BE2C (cell line): ENCODE data around the gene MAN1A2.
"Not testable (repeated sequence)": the region's sequence is repeated elsewhere in the genome, so short reads cannot be mapped to it uniquely, and the experiment has no call there.

ENCODE experiments used
- DNase-seq: peaks from one replicate; pipeline ENCODE4 v3.0.0-alpha.2; 2020
- H3K27me3 ChIP-seq: fragments of 250-450 bp; sonication (Bioruptor Pico); 2 replicates; pipeline ENCODE4 v1.5.1; 2020; ENCODE audit warnings: mild to moderate bottlenecking
- H3K36me3 ChIP-seq: fragments of 250-450 bp; sonication (Bioruptor Pico); 2 replicates; pipeline ENCODE4 v1.5.1; 2020; ENCODE audit warnings: mild to moderate bottlenecking
- H3K4me1 ChIP-seq: fragments of 250-450 bp; sonication (Bioruptor Pico); 2 replicates; pipeline ENCODE4 v1.5.1; 2020
- H3K4me3 ChIP-seq: 2 replicates; pipeline ENCODE4 v1.5.1; 2011; ENCODE audit warnings: low read depth, low read length
- H3K9me3 ChIP-seq: fragments of 250-450 bp; sonication (Bioruptor Pico); 2 replicates; pipeline ENCODE4 v1.5.1; 2020
- TF ChIP-seq, protein P1 (sequence below): IDR thresholded peaks from 2 replicates; pipeline ENCODE4 v1.5.1; 2012; ENCODE audit warnings: mild to moderate bottlenecking, low read depth, low read length

Gene MAN1A2

DNA sequence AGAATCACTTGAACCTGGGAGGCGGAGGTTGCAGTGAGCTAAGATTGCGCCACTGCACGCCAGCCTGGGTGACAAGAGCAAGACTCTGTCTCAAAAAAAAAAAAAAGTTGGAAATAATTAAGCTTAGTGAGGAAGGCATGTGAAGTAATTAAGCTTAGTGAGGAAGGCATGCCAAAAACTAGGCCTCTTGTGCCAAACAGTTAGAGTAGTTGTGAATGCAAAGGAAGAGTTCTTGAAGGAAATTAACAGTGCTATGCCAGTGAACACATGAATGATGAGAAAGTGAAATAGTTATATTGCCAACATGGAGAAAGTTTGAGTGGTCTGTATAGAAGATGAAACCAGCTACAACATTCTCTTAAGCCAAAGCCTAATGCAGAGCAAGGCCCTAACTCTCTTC, 85.0 kb downstream of the MAN1A2 start:
- TF ChIP-seq, protein P1, sequence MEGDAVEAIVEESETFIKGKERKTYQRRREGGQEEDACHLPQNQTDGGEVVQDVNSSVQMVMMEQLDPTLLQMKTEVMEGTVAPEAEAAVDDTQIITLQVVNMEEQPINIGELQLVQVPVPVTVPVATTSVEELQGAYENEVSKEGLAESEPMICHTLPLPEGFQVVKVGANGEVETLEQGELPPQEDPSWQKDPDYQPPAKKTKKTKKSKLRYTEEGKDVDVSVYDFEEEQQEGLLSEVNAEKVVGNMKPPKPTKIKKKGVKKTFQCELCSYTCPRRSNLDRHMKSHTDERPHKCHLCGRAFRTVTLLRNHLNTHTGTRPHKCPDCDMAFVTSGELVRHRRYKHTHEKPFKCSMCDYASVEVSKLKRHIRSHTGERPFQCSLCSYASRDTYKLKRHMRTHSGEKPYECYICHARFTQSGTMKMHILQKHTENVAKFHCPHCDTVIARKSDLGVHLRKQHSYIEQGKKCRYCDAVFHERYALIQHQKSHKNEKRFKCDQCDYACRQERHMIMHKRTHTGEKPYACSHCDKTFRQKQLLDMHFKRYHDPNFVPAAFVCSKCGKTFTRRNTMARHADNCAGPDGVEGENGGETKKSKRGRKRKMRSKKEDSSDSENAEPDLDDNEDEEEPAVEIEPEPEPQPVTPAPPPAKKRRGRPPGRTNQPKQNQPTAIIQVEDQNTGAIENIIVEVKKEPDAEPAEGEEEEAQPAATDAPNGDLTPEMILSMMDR, result no peak
- peaks cover 4% of the 10 kb centered on the region; the same call in 1 of the 2 replicates for H3K36me3 ChIP-seq
- H3K4me1 ChIP-seq, result no peaks in the 10 kb centered on the region
- no peak for DNase-seq
- no peak overlapping the region for H3K4me3 ChIP-seq
- H3K9me3 ChIP-seq, result no peaks in the 10 kb centered on the region
- no peaks in the 10 kb centered on the region for H3K27me3 ChIP-seq

DNA sequence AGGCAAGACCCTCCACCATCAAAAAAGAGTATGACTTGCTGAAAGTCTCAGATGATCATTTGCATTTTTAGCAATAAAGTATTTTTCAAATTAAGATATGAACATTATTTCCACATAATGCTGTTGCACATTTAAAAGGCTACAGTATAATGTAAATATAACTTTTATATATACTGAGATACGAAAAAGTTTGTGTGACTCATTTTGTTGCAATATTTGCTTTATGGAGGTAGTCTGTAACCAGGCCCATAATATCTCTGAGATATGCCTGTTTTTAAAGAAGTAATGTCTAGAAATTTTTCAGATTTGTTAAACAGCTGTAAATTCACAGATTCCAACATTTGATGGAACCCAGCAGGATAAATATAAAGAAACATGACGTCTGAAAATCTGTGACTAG, 86.7 kb downstream of the MAN1A2 start:
- Histone ChIP-seq H3K4me3 (no peak overlapping the region), H3K9me3 (no peaks in the 10 kb centered on the region), H3K27me3 (no peaks in the 10 kb centered on the region), H3K4me1 (no peaks in the 10 kb centered on the region), H3K36me3 (peaks cover 4% of the 10 kb centered on the region; the same call in 1 of the 2 replicates)
- TF ChIP-seq, protein P1, result no peak
- DNase-seq, result no peak

DNA sequence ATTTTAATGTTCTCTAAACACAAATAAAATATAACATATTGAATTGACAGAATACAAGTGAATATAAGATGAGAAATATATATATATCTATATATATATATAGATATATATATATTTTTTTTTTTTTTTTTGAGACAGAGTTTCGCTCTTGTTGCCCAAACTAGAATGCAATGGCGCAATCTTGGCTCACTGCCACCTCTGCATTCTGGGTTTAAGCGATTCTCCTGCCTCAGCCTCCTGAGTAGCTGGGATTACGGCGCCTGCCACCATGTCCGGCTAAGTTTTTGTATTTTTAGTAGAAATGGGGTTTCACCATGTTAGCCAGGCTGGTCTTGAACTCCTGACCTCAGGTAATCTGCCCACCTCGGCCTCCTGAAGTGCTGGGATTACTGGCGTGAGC, 91.2 kb downstream of the MAN1A2 start:
- H3K36me3 ChIP-seq, H3K9me3 ChIP-seq, H3K4me3 ChIP-seq, H3K27me3 ChIP-seq, DNase-seq, H3K4me1 ChIP-seq: not testable (repeated sequence)

DNA sequence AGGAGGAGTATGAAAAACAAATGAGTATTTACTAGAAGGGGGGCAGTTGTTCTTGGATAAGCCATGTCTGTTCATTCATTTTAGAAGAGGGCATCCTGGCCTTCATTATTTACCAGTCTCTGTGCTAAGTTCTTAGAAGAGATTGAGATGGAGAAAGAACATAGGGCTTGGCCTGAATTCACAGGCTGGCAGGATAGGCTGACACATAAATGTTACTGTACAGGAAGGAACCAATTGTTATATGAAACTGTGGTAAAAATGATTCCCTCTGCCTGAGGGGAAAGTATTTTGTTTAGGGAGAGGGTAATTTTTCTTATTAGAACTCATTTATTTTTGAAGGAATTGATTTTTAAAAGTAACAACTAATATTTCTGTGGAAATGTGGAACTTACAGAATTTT, 99.5 kb downstream of the MAN1A2 start:
- no peak for DNase-seq
- H3K9me3 ChIP-seq, result no peaks in the 10 kb centered on the region
- TF ChIP-seq, protein P1, result no peak
- no peaks in the 10 kb centered on the region; the same call in 1 of the 2 replicates for H3K36me3 ChIP-seq
- no peak overlapping the region for H3K4me3 ChIP-seq
- no peaks in the 10 kb centered on the region for H3K4me1 ChIP-seq
- H3K27me3 ChIP-seq, result no peaks in the 10 kb centered on the region

DNA sequence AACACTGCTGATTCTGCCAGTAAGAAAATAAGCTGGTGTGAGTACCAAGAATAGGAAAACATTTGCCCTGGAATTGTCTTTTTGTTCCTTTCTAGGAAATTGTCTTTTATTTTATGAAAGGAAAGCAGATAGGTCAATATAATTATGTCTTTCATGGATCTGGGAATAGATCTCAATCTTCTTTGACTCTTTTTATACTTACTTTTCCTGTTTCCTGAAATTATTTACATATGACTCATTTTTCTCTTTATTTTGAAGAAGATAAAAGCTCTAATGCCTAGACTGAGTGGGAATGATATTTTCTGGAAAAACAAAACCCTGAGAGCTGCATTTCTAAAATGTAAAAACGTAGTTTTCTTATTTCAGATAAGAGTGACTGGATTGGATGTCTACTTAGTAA, 100.1 kb downstream of the MAN1A2 start:
- Histone ChIP-seq H3K4me3 (no peak overlapping the region), H3K9me3 (no peaks in the 10 kb centered on the region), H3K4me1 (no peaks in the 10 kb centered on the region), H3K27me3 (no peaks in the 10 kb centered on the region), H3K36me3 (no peaks in the 10 kb centered on the region; the same call in 1 of the 2 replicates)
- DNase-seq, result no peak
- TF ChIP-seq, protein P1, result no peak

DNA sequence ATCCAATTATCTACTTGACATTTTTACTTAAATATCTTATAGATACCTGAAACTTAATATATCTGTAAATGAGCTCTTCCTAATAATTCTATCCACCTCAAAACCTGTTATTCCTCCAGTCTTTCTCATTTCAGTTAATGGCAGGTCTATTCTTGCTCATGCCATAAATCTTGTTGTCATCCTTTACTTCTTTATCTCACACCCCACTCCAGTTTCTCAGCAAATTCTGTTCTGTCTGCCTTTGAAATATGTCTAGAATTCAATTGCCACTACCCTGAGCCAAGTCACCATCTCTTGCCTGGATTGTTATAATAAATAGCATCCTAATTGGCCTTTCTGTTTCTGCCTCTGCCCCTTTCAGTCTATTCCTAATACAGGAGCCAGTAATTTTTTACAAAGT, 105.8 kb downstream of the MAN1A2 start:
- TF ChIP-seq, protein P1, result no peak
- DNase-seq, result no peak
- Histone ChIP-seq H3K4me1 (no peaks in the 10 kb centered on the region), H3K36me3 (no peaks in the 10 kb centered on the region; the same call in none of the 2 replicates), H3K9me3 (no peaks in the 10 kb centered on the region), H3K4me3 (no peak overlapping the region), H3K27me3 (no peaks in the 10 kb centered on the region)

DNA sequence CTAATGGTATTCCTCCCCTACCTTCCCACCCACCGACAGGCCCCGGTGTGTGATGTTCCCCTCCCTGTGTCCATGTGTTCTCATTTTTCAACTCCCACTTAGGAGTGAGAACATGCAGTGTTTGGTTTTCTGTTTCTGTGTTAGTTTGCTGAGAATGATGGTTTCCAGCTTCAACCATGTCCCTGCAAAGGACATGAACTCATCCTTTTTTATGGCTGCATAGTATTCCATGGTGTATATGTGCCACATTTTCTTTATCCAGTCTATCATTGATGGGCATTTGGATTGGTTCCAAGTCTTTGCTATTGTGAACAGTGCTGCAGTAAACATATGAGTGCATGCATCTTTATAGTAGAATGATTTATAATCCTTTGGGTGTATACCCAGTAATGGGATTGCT, 108.2 kb downstream of the MAN1A2 start:
- not testable (repeated sequence) for H3K27me3 ChIP-seq, H3K4me1 ChIP-seq, H3K9me3 ChIP-seq, DNase-seq, H3K36me3 ChIP-seq, H3K4me3 ChIP-seq
